ENCODE results near the gene BAIAP2L1. TPM values are rescaled to one million over a fixed set of nuclear protein-coding genes. Genes with fewer than 3 reads are reported as not detected.

The BAIAP2L1 gene
- total RNA-seq, 2 donors from 2014 or later, result 30.5 to 38.4 TPM

- H3K27me3 Mint-ChIP-seq (ENCODE audit: insufficient read depth), result no peaks in the 10 kb centered on the region
- Histone ChIP-seq H3K9ac (ENCODE audit: extremely low read depth, low read length, poor library complexity, severe bottlenecking) (no peak overlapping the region), H3K4me3 (ENCODE audit: low read length) (no peak overlapping the region), H3K9me3 (ENCODE audit: control insufficient read depth, low read length) (no peaks in the 10 kb centered on the region), H3K36me3 (ENCODE audit: control insufficient read depth, insufficient read depth, low read length) (no peaks in the 10 kb centered on the region), H3K27me3 (ENCODE audit: control insufficient read depth, insufficient read depth, low read length, poor library complexity, severe bottlenecking) (no peaks in the 10 kb centered on the region), H3K4me1 (ENCODE audit: control insufficient read depth, insufficient read depth, low read length) (no peaks in the 10 kb centered on the region), H3K27ac (ENCODE audit: low read depth, low read length) (no peak overlapping the region)
- TF ChIP-seq, protein P1, sequence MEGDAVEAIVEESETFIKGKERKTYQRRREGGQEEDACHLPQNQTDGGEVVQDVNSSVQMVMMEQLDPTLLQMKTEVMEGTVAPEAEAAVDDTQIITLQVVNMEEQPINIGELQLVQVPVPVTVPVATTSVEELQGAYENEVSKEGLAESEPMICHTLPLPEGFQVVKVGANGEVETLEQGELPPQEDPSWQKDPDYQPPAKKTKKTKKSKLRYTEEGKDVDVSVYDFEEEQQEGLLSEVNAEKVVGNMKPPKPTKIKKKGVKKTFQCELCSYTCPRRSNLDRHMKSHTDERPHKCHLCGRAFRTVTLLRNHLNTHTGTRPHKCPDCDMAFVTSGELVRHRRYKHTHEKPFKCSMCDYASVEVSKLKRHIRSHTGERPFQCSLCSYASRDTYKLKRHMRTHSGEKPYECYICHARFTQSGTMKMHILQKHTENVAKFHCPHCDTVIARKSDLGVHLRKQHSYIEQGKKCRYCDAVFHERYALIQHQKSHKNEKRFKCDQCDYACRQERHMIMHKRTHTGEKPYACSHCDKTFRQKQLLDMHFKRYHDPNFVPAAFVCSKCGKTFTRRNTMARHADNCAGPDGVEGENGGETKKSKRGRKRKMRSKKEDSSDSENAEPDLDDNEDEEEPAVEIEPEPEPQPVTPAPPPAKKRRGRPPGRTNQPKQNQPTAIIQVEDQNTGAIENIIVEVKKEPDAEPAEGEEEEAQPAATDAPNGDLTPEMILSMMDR (conservative IDR thresholded peaks at IDR 0.05), result no peak
- peaks cover 20% of the 10 kb centered on the region for H3K36me3 Mint-ChIP-seq (ENCODE audit: low read depth)
- no peak for DNase-seq
- H3K27ac Mint-ChIP-seq, result no peak overlapping the region
- no peaks in the 10 kb centered on the region for H3K4me1 Mint-ChIP-seq
- no peaks in the 10 kb centered on the region for H3K9me3 Mint-ChIP-seq
- no peak overlapping the region for H3K4me3 Mint-ChIP-seq
- 93 to 95% methylated on average over 3 of the region's 3 CpGs for WGBS, 2 experiments (ENCODE audit: insufficient coverage in 1 of 2, insufficient read length in 1 of 2)
Observed at GRCh38 chr7:98374285-98374680, 26.6 kb downstream of the BAIAP2L1 start.

DNA sequence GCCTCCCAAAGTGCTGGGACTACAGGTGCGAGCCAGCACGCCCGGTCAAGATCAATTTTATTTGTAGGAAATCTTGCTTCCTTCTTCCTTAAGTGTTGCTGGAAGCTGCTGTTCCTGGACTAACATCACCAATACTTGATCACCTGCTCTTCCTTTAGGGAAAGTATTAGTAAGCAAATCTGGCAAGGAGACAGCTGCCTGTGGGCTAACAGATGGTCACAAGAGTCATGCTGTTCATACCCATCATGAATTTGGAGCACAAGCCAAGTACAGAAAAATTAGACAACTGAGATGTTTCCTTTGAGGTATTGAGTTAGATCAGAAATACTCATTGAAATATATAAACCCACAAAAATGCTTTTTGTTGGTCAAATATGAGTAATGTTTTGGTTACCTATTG, 27.9 kb downstream of the BAIAP2L1 start:
- H3K27ac Mint-ChIP-seq, result no peak overlapping the region
- no peak for DNase-seq
- peaks cover 12% of the 10 kb centered on the region for H3K36me3 Mint-ChIP-seq (ENCODE audit: low read depth)
- H3K9me3 ChIP-seq (ENCODE audit: control insufficient read depth, low read length), result no peaks in the 10 kb centered on the region
- H3K4me3 ChIP-seq (ENCODE audit: low read length), result no peak overlapping the region
- H3K27ac ChIP-seq (ENCODE audit: low read depth, low read length), result no peak overlapping the region
- no peak overlapping the region for H3K9ac ChIP-seq (ENCODE audit: extremely low read depth, low read length, poor library complexity, severe bottlenecking)
- no peak overlapping the region for H3K4me3 Mint-ChIP-seq
- 100% methylated on average over 1 to 3 of the region's 3 CpGs for WGBS, 2 experiments (ENCODE audit: insufficient coverage in 1 of 2, insufficient read length in 1 of 2)
- H3K4me1 Mint-ChIP-seq, result no peaks in the 10 kb centered on the region
- no peaks in the 10 kb centered on the region for H3K9me3 Mint-ChIP-seq
- TF ChIP-seq, protein P1 (conservative IDR thresholded peaks at IDR 0.05), result no peak
- no peaks in the 10 kb centered on the region for H3K27me3 Mint-ChIP-seq (ENCODE audit: insufficient read depth)
- H3K36me3 ChIP-seq (ENCODE audit: control insufficient read depth, insufficient read depth, low read length), result no peaks in the 10 kb centered on the region
- H3K4me1 ChIP-seq (ENCODE audit: control insufficient read depth, insufficient read depth, low read length), result no peaks in the 10 kb centered on the region
- H3K27me3 ChIP-seq (ENCODE audit: control insufficient read depth, insufficient read depth, low read length, poor library complexity, severe bottlenecking), result no peaks in the 10 kb centered on the region

DNA sequence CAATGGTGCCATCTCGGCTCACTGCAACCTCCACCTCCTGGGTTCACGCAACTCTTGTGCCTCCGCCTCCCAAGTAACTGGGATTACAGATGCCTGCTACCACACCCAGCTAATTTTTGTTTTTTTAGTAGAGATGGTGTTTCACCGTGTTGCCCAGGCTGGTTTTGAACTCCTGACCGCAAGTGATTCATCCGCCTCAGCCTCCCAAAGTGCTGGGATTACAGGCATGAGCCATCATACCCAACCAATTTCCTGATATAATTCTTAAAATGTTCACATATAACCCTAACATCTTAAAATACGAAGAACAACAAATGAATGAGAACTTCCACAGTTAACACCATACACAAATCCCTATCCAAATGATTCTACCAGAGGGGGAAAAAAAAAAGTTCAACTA, 31.2 kb downstream of the BAIAP2L1 start:
- Mint-ChIP-seq H3K36me3 (ENCODE audit: low read depth) (peaks cover 21% of the 10 kb centered on the region), H3K4me1 (no peaks in the 10 kb centered on the region), H3K27ac (no peak overlapping the region), H3K27me3 (ENCODE audit: insufficient read depth) (peaks cover 6% of the 10 kb centered on the region), H3K9me3 (no peaks in the 10 kb centered on the region), H3K4me3 (no peak overlapping the region)
- H3K9ac ChIP-seq (ENCODE audit: extremely low read depth, low read length, poor library complexity, severe bottlenecking), result no peak overlapping the region
- TF ChIP-seq, protein P1 (conservative IDR thresholded peaks at IDR 0.05), result no peak
- 96 to 100% methylated on average over 2 to 7 of the region's 7 CpGs for WGBS, 2 experiments (ENCODE audit: insufficient coverage in 1 of 2, insufficient read length in 1 of 2)
- H3K9me3 ChIP-seq (ENCODE audit: control insufficient read depth, low read length), result no peaks in the 10 kb centered on the region
- DNase-seq, result no peak
- no peaks in the 10 kb centered on the region for H3K4me1 ChIP-seq (ENCODE audit: control insufficient read depth, insufficient read depth, low read length)
- no peaks in the 10 kb centered on the region for H3K27me3 ChIP-seq (ENCODE audit: control insufficient read depth, insufficient read depth, low read length, poor library complexity, severe bottlenecking)
- H3K27ac ChIP-seq (ENCODE audit: low read depth, low read length), result no peak overlapping the region
- no peak overlapping the region for H3K4me3 ChIP-seq (ENCODE audit: low read length)
- H3K36me3 ChIP-seq (ENCODE audit: control insufficient read depth, insufficient read depth, low read length), result no peaks in the 10 kb centered on the region
